Right lung (tissue), 5 donors: Measurements from ENCODE around the gene CHFR. TPM values are rescaled to one million over a fixed set of nuclear protein-coding genes. Genes with fewer than 3 reads are reported as not detected.
"Not testable (repeated sequence)": the region's sequence is repeated elsewhere in the genome, so short reads cannot be mapped to it uniquely, and the experiment has no call there.

Source experiments
- DNase-seq, 2 donors: peaks; one replicate each; pipeline ENCODE4 v3.0.0-alpha.2; 2013
- polyA plus RNA-seq, 5 donors: library from polyadenylated mRNA; unstranded; fragments of 120-200 nt; gene quantifications; one replicate each; pipeline versions ENCODE4 v1.2.1 to v1.2.3, GENCODE V29; 2013; ENCODE audit warnings: inconsistent platforms in 1 of 5, low replicate concordance in 1 of 5; ENCODE audit not compliant: insufficient read length in 5 of 5, insufficient read depth in 1 of 5

The CHFR gene
- polyA plus RNA-seq, 5 donors = 22.4 to 26.3 (median 24.1) TPM

GRCh38 chr12:132874620-132875019, 12.8 kb downstream of the CHFR start:
- DNase-seq = not testable (repeated sequence)

GRCh38 chr12:132874175-132874574, 13.2 kb downstream of the CHFR start:
- no peak for DNase-seq

- no peak for DNase-seq
Observed at GRCh38 chr12:132873724-132874123, 13.7 kb downstream of the CHFR start.

GRCh38 chr12:132872975-132873421, 14.4 kb downstream of the CHFR start:
- no peak for DNase-seq

- DNase-seq = no peak
Observed at GRCh38 chr12:132872073-132872855, 15.1 kb downstream of the CHFR start.

GRCh38 chr12:132869551-132869950, 17.9 kb downstream of the CHFR start:
- no peak for DNase-seq

GRCh38 chr12:132866251-132866828, 21.1 kb downstream of the CHFR start:
- no peak for DNase-seq

GRCh38 chr12:132861558-132861957, 25.8 kb downstream of the CHFR start:
- no peak for DNase-seq

- no peak for DNase-seq
Observed at GRCh38 chr12:132858718-132859266, 28.6 kb downstream of the CHFR start.

GRCh38 chr12:132857019-132857418, 30.4 kb downstream of the CHFR start:
- not testable (repeated sequence) for DNase-seq

GRCh38 chr12:132856581-132856980, 30.8 kb downstream of the CHFR start:
- DNase-seq = no peak

GRCh38 chr12:132855211-132855610, 32.2 kb downstream of the CHFR start:
- DNase-seq = not testable (repeated sequence)

GRCh38 chr12:132853285-132854092, 33.9 kb downstream of the CHFR start:
- no peak for DNase-seq

- no peak for DNase-seq
Observed at GRCh38 chr12:132852496-132852895, 34.9 kb downstream of the CHFR start.

GRCh38 chr12:132851465-132851864, 35.9 kb downstream of the CHFR start:
- DNase-seq = no peak

- DNase-seq = no peak
Observed at GRCh38 chr12:132850291-132850690, 37.1 kb downstream of the CHFR start.

GRCh38 chr12:132848521-132848920, 38.9 kb downstream of the CHFR start:
- DNase-seq = no peak

- no peak for DNase-seq
Observed at GRCh38 chr12:132847363-132848356, 39.7 kb downstream of the CHFR start.

GRCh38 chr12:132844681-132845080, 42.7 kb downstream of the CHFR start:
- not testable (repeated sequence) for DNase-seq

- no peak for DNase-seq
Observed at GRCh38 chr12:132842449-132843045, 44.9 kb downstream of the CHFR start.
